GM12878 (cell line): ENCODE data around the gene RCAN2.

ENCODE experiments used
- BHLHE40 ChIP-seq, 2 experiments: fragments of 450-650 bp in 1 of 2; IDR thresholded peaks; 2 replicates each; pipeline ENCODE4 v1.6.1; 2011 to 2017; ENCODE audit warnings: low read depth in 2 of 2, borderline replicate concordance in 1 of 2, improper control_type of control experiment in 1 of 2, low read length in 1 of 2, mild to moderate bottlenecking in 1 of 2
- CTCF ChIP-seq, 3 experiments: IDR thresholded peaks in 2 of 3; conservative IDR thresholded peaks in 1 of 3; 2 replicates each; pipeline ENCODE4 v1.5.1; 2011; ENCODE audit warnings: low read depth in 3 of 3, low read length in 3 of 3, mild to moderate bottlenecking in 3 of 3, control low read depth in 2 of 3, moderate library complexity in 2 of 3, inconsistent platforms in 1 of 3, mixed read lengths in 1 of 3; ENCODE audit not compliant: control insufficient read depth in 2 of 3, insufficient read depth in 1 of 3; ENCODE audit errors: extremely low read depth in 1 of 3
- E2F4 ChIP-seq: IDR thresholded peaks from 2 replicates; pipeline ENCODE4 v1.6.1; 2012; ENCODE audit warnings: low read depth, low read length, improper control_type of control experiment
- ESRRA ChIP-seq: IDR thresholded peaks from 2 replicates; pipeline ENCODE4 v1.6.1; 2012; ENCODE audit warnings: mild to moderate bottlenecking, low read length, improper control_type of control experiment
- ETV6 ChIP-seq, 2 experiments: fragments of 450-650 bp in 1 of 2; IDR thresholded peaks in 1 of 2; conservative IDR thresholded peaks in 1 of 2; 2 replicates each; pipeline ENCODE4 v1.6.1; 2014; ENCODE audit warnings: antibody characterized with exemption in 1 of 2, borderline replicate concordance in 1 of 2, low read depth in 1 of 2, mild to moderate bottlenecking in 1 of 2, moderate library complexity in 1 of 2
- GABPA ChIP-seq: IDR thresholded peaks from 2 replicates; pipeline ENCODE4 v1.6.1; 2014; ENCODE audit warnings: antibody characterized with exemption, low read depth, mild to moderate bottlenecking, inconsistent platforms
- JUNB ChIP-seq: IDR thresholded peaks from 2 replicates; pipeline ENCODE4 v1.6.1; 2016; ENCODE audit warnings: antibody characterized with exemption, mild to moderate bottlenecking
- KDM1A ChIP-seq: fragments of 200-600 bp; sonication (generic); IDR thresholded peaks from 2 replicates; pipeline ENCODE4 v1.6.1; 2016; ENCODE audit warnings: borderline replicate concordance
- RAD51 ChIP-seq: fragments of 450-650 bp; IDR thresholded peaks from 2 replicates; pipeline ENCODE4 v1.6.1; 2016; ENCODE audit warnings: moderate library complexity, mild to moderate bottlenecking, inconsistent platforms
- SIX5 ChIP-seq: IDR thresholded peaks from 2 replicates; pipeline ENCODE4 v1.6.1; 2011; ENCODE audit warnings: mild to moderate bottlenecking, low read depth, low read length, moderate library complexity; ENCODE audit not compliant: severe bottlenecking
- SMARCA5 ChIP-seq: fragments of 450-650 bp; IDR thresholded peaks from 2 replicates; pipeline ENCODE4 v1.6.1; 2017; ENCODE audit warnings: mild to moderate bottlenecking
- SPI1 ChIP-seq: IDR thresholded peaks from 2 replicates; pipeline ENCODE4 v1.6.1; 2011; ENCODE audit warnings: low read depth, mild to moderate bottlenecking, low read length, moderate library complexity, borderline replicate concordance; ENCODE audit not compliant: insufficient read depth

GRCh38 chr6:46333481-46333880 is 157.8 kb downstream of the RCAN2 start:
- TF ChIP-seq RAD51: no peak
- TF ChIP-seq BHLHE40 (IDR thresholded peaks at IDR 0.05; ENCODE audit: borderline replicate concordance in 1 of 2, low read depth in 2 of 2, low read length in 1 of 2): no peak
- no peak for TF ChIP-seq ESRRA
- TF ChIP-seq JUNB: no peak
- no peak for TF ChIP-seq SPI1
- no peak for TF ChIP-seq CTCF (IDR thresholded peaks at IDR 0.05 in 2 of 3, conservative IDR thresholded peaks at IDR 0.05 in 1 of 3; ENCODE audit: control insufficient read depth in 2 of 3, extremely low read depth in 1 of 3, insufficient read depth in 1 of 3, low read depth in 3 of 3, low read length in 3 of 3)
- no peak for TF ChIP-seq KDM1A
- no peak for TF ChIP-seq SIX5
- no peak for TF ChIP-seq E2F4
- no peak for TF ChIP-seq ETV6 (conservative IDR thresholded peaks at IDR 0.05 in 1 of 2, IDR thresholded peaks at IDR 0.05 in 1 of 2; ENCODE audit: borderline replicate concordance in 1 of 2, low read depth in 1 of 2)
- no peak for TF ChIP-seq GABPA
- TF ChIP-seq SMARCA5: no peak
